HEK293 (cell line): ENCODE results near the gene VPS33A.
A peak's percentile ranks its signal among the peaks of the same experiment; 100 is the strongest.

ENCODE experiments used
- INSM2 ChIP-seq: fragments of 450-650 bp; formaldehyde crosslinking; IDR thresholded peaks from 2 replicates; pipeline ENCODE4 v1.5.1; 2016; ENCODE audit warnings: missing biosample characterization, missing genetic modification characterization
- PRDM10 ChIP-seq: fragments of 450-650 bp; formaldehyde crosslinking; IDR thresholded peaks from 2 replicates; pipeline ENCODE4 v1.5.1; 2016; ENCODE audit warnings: missing biosample characterization, missing genetic modification characterization
- ZBTB20 ChIP-seq: fragments of 450-650 bp; formaldehyde crosslinking; IDR thresholded peaks from 2 replicates; pipeline ENCODE4 v1.5.1; 2016; ENCODE audit warnings: missing biosample characterization, missing genetic modification characterization
- ZBTB44 ChIP-seq: fragments of 450-650 bp; IDR thresholded peaks from 2 replicates; pipeline ENCODE4 v1.5.1; 2018; ENCODE audit warnings: missing biosample characterization, mild to moderate bottlenecking, missing genetic modification characterization
- ZBTB6 ChIP-seq: fragments of 450-650 bp; formaldehyde crosslinking; IDR thresholded peaks from 2 replicates; pipeline ENCODE4 v1.5.1; 2017; ENCODE audit warnings: missing biosample characterization, missing genetic modification characterization
- ZFP3 ChIP-seq: fragments of 450-650 bp; formaldehyde crosslinking; IDR thresholded peaks from 2 replicates; pipeline ENCODE4 v1.5.1; 2016; ENCODE audit warnings: low read depth, missing biosample characterization, missing genetic modification characterization
- ZFP69B ChIP-seq: fragments of 450-650 bp; formaldehyde crosslinking; IDR thresholded peaks from 2 replicates; pipeline ENCODE4 v1.5.1; 2016; ENCODE audit warnings: missing biosample characterization, missing genetic modification characterization
- ZIC2 ChIP-seq: fragments of 450-650 bp; formaldehyde crosslinking; IDR thresholded peaks from 2 replicates; pipeline ENCODE4 v1.5.1; 2016; ENCODE audit warnings: missing biosample characterization, missing genetic modification characterization
- ZNF311 ChIP-seq: fragments of 450-650 bp; formaldehyde crosslinking; IDR thresholded peaks from 2 replicates; pipeline ENCODE4 v1.5.1; 2017; ENCODE audit warnings: missing biosample characterization, missing genetic modification characterization, borderline replicate concordance
- ZNF341 ChIP-seq: fragments of 450-650 bp; formaldehyde crosslinking; IDR thresholded peaks from 2 replicates; pipeline ENCODE4; 2016; ENCODE audit warnings: low read depth, missing biosample characterization, missing genetic modification characterization
- ZNF692 ChIP-seq: fragments of 450-650 bp; formaldehyde crosslinking; IDR thresholded peaks from 2 replicates; pipeline ENCODE4 v1.5.1; 2016; ENCODE audit warnings: missing biosample characterization, missing genetic modification characterization
- ZSCAN30 ChIP-seq: fragments of 450-650 bp; IDR thresholded peaks from 2 replicates; pipeline ENCODE4 v1.5.1; 2018; ENCODE audit warnings: missing biosample characterization, mild to moderate bottlenecking, missing genetic modification characterization, moderate library complexity
- TF ChIP-seq, protein P1 (sequence below): fragments of 450-650 bp; formaldehyde crosslinking; IDR thresholded peaks from 2 replicates; pipeline ENCODE4 v1.5.1; 2016; ENCODE audit warnings: missing biosample characterization, missing genetic modification characterization
- TF ChIP-seq, protein P2 (sequence below): fragments of 450-650 bp; formaldehyde crosslinking; IDR thresholded peaks from 2 replicates; pipeline ENCODE4 v1.5.1; 2016; ENCODE audit warnings: missing biosample characterization, missing genetic modification characterization

The VPS33A gene

DNA sequence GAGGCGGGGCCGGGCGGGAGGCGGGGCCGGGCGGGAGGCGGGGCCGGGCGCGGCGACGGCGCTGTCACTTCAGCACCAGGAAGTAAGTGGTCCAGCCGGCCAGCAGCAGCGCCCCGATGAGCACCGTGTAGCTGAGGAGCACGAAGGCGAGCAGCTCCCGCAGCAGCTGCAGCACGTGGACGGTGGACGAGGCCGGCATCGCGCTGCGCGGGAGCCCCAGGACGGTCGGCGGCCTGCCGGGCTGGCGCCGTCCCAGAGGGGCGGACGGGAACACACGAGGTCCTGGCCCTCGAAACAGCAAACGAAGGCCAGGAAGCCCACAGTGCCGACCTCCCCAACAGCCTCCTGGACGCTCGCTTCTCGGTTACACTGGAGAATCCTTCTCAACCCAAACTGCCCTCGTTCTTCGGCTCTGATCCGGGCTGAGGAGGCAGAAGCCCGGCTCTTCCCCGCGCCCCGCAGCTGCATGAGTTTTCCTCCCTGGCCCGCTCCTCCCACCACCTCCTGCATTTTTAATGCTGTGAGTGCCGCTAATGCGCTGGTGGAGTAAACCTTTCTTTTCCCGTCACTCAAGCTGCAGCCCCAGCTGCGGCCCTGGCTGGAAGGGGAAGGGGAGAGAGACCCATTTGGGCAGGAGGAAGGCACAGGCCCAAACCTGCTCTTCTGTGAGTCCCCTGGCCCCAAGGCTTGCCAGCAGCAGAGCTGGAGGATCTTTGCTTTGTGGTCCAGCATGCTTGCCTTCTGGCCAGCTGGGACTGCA lies 39.7 kb downstream of the VPS33A start (continued):
- TF ChIP-seq, protein P1, sequence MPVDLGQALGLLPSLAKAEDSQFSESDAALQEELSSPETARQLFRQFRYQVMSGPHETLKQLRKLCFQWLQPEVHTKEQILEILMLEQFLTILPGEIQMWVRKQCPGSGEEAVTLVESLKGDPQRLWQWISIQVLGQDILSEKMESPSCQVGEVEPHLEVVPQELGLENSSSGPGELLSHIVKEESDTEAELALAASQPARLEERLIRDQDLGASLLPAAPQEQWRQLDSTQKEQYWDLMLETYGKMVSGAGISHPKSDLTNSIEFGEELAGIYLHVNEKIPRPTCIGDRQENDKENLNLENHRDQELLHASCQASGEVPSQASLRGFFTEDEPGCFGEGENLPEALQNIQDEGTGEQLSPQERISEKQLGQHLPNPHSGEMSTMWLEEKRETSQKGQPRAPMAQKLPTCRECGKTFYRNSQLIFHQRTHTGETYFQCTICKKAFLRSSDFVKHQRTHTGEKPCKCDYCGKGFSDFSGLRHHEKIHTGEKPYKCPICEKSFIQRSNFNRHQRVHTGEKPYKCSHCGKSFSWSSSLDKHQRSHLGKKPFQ (tag by site-specific recombination), result no peak
- TF ChIP-seq ZNF311 (tag by site-specific recombination) (no peak), ZNF341 (tag by site-specific recombination) (0 out of 2 replicates have a peak, but pooled peaks have one; percentile 27), ZSCAN30 (tag by site-specific recombination) (peak; percentile 71; the same call in 1 of the 2 replicates), PRDM10 (peak; percentile 31; the same call in 1 of the 2 replicates), ZBTB20 (tag by site-specific recombination) (peak; percentile 56), INSM2 (tag by site-specific recombination) (peak; percentile 38; the same call in 1 of the 2 replicates), ZFP3 (no peak), ZNF692 (tag by site-specific recombination) (0 out of 2 replicates have a peak, but pooled peaks have one; percentile 12), ZBTB44 (tag by site-specific recombination) (no peak), ZIC2 (tag by site-specific recombination) (peak; percentile 41; the same call in 1 of the 2 replicates), ZFP69B (tag by site-specific recombination) (no peak), ZBTB6 (tag by site-specific recombination) (0 out of 2 replicates have a peak, but pooled peaks have one; percentile 16)
- TF ChIP-seq, protein P2, sequence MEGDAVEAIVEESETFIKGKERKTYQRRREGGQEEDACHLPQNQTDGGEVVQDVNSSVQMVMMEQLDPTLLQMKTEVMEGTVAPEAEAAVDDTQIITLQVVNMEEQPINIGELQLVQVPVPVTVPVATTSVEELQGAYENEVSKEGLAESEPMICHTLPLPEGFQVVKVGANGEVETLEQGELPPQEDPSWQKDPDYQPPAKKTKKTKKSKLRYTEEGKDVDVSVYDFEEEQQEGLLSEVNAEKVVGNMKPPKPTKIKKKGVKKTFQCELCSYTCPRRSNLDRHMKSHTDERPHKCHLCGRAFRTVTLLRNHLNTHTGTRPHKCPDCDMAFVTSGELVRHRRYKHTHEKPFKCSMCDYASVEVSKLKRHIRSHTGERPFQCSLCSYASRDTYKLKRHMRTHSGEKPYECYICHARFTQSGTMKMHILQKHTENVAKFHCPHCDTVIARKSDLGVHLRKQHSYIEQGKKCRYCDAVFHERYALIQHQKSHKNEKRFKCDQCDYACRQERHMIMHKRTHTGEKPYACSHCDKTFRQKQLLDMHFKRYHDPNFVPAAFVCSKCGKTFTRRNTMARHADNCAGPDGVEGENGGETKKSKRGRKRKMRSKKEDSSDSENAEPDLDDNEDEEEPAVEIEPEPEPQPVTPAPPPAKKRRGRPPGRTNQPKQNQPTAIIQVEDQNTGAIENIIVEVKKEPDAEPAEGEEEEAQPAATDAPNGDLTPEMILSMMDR (tag by site-specific recombination), result 0 out of 2 replicates have a peak, but pooled peaks have one; percentile 12
- TF ChIP-seq, all 188 proteins: peak for 17
